HL-60 (cell line): ENCODE measurements around the gene ACKR2.

Experiments used
- REST ChIP-seq: IDR thresholded peaks from 2 replicates; pipeline ENCODE4 v1.6.1; 2012; ENCODE audit warnings: low read depth; ENCODE audit not compliant: insufficient replicate concordance
- TF ChIP-seq, protein P1 (sequence below): IDR thresholded peaks from one replicate; pipeline ENCODE4 v1.5.1; 2011; ENCODE audit warnings: low read length, control low read depth, inconsistent platforms; ENCODE audit not compliant: insufficient read depth

- TF ChIP-seq, protein P1, sequence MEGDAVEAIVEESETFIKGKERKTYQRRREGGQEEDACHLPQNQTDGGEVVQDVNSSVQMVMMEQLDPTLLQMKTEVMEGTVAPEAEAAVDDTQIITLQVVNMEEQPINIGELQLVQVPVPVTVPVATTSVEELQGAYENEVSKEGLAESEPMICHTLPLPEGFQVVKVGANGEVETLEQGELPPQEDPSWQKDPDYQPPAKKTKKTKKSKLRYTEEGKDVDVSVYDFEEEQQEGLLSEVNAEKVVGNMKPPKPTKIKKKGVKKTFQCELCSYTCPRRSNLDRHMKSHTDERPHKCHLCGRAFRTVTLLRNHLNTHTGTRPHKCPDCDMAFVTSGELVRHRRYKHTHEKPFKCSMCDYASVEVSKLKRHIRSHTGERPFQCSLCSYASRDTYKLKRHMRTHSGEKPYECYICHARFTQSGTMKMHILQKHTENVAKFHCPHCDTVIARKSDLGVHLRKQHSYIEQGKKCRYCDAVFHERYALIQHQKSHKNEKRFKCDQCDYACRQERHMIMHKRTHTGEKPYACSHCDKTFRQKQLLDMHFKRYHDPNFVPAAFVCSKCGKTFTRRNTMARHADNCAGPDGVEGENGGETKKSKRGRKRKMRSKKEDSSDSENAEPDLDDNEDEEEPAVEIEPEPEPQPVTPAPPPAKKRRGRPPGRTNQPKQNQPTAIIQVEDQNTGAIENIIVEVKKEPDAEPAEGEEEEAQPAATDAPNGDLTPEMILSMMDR = no peak
- TF ChIP-seq REST = no peak
Measured at GRCh38 chr3:42853056-42853455, 43.8 kb downstream of the ACKR2 start.
